Measurements from ENCODE around the gene TSPAN18. TPM values are rescaled to one million over a fixed set of nuclear protein-coding genes. Genes with fewer than 3 reads are reported as not detected.

Gene TSPAN18
- total RNA-seq, 4 donors from 2014 or later = 6.7 to 13.1 (median 7.9) TPM

DNA sequence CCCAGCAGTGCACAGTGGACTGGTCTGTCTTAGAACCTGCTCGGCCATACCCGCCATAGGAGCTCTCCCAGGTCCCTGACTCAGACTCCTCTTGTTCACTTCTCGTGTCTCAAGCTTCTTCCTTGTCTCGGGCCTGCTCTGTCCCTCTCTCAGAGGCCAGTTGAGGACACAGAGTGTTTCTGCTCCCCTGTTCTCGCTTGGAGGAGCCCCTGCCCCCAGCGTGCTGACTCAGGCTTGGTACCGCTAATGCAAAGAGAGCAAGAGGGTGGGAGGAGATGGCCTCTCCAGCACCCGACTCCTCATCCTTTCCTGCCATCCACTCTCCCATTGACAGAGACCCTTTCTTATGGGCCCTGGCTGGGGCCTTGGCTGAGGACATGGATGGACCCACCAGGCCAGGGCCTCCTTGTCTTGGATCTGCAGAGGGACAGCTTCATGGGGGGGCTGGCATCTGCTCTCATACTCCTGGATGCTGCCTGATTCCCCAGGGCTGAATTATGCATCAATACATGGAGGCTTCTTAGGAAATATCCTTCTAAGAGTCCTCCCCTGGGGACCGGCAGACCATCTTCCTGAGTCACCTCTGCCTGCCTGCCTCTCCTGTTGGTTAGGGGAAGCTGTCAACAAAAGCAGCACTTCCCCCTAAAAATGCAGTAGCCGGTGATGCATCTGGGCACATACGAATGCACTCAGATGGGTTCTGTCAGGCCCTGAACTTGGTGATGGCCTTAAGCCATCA is 15.9 kb downstream of the TSPAN18 start:
- H3K27ac ChIP-seq = no peak overlapping the region

DNA sequence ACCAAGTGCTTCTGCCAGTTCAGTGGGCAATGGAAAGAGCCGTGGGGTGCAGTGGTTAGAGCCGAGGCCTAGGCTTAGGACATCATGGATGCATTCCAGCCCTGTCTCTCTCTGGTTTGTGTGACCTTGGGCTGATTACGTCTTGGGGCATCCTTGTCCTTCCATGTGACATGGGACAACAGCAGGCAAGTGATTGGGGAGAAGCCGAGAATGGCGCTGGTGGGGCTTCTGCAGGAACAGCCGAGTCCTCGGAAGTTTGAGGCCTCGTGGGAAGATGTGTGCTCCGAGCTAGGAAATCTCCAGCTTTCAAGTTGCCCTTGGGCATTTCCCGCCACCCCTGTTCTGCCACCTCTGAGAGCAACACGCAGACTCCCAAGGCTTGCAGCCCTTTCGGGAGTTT is 16.6 kb downstream of the TSPAN18 start:
- Histone ChIP-seq H3K4me1 (peaks cover 0 to 52% (median 0%) of the 10 kb centered on the region in 4 donors), H3K27me3 (no peaks in the 10 kb centered on the region), H3K36me3 (no peaks in the 10 kb centered on the region), H3K4me3 (no peak overlapping the region), H3K27ac (no peak overlapping the region), H3K9me3 (no peaks in the 10 kb centered on the region)
- DNase-seq (ENCODE audit: low spot score in 2 of 2) = no peak
- WGBS, 2 donors = 83 to 85% methylated on average over 11 to 12 of the region's 12 CpGs
- TF ChIP-seq POLR2A (IDR thresholded peaks at IDR 0.05) (no peak), CTCF (IDR thresholded peaks at IDR 0.05) (no peak), EP300 (IDR thresholded peaks at IDR 0.05) (no peak)

More for the DNA sequence above, 15.9 kb downstream of the TSPAN18 start:
- H3K36me3 ChIP-seq = no peaks in the 10 kb centered on the region
- no peak overlapping the region for H3K4me3 ChIP-seq
- no peak for TF ChIP-seq POLR2A (IDR thresholded peaks at IDR 0.05)
- TF ChIP-seq CTCF (IDR thresholded peaks at IDR 0.05) = no peak
- TF ChIP-seq EP300 (IDR thresholded peaks at IDR 0.05) = no peak
- DNase-seq (ENCODE audit: low spot score in 2 of 2) = no peak
- no peaks in the 10 kb centered on the region for H3K27me3 ChIP-seq
- H3K4me1 ChIP-seq = peaks cover 0 to 49% (median 0%) of the 10 kb centered on the region in 4 donors
- H3K9me3 ChIP-seq = no peaks in the 10 kb centered on the region
- 85 to 90% methylated on average over 11 of the region's 11 CpGs for WGBS, 2 donors

DNA sequence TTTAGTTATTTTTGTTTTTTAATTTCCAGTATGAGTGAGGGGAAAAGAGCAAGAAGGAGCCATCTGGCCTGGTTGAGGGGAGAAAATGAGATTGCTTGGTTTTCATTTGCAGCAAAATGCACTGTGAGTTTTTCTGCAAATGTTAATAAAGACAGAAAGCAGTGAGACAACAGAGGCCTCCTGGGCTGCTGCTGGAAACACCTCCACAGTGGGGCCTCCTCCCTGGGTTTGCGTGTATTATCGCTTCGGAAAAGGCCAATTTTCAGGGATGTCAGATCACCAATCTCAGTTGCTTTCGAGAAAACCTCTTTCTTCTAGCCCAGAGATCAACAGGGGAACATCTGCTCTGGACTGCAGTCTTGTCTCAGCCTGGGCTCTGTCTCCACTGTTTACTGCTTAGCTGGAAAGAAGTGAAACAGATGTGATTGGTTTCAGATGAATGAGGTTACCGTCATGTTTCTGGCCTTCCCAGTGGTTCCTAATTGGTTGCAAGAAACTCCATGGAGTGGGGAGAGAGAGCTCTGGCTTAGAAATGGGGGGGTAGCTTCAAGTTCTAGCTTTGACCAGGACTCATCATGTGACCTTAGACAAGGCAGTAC is 17.3 kb downstream of the TSPAN18 start:
- H3K36me3 ChIP-seq = no peaks in the 10 kb centered on the region
- peaks cover 0 to 52% (median 0%) of the 10 kb centered on the region in 4 donors for H3K4me1 ChIP-seq
- WGBS, 2 donors = 64 to 76% methylated on average over 5 of the region's 5 CpGs
- no peak overlapping the region for H3K27ac ChIP-seq
- no peak for TF ChIP-seq CTCF (IDR thresholded peaks at IDR 0.05)
- no peak for TF ChIP-seq POLR2A (IDR thresholded peaks at IDR 0.05)
- TF ChIP-seq EP300 (IDR thresholded peaks at IDR 0.05) = no peak
- DNase-seq (ENCODE audit: low spot score in 2 of 2) = no peak
- H3K27me3 ChIP-seq = no peaks in the 10 kb centered on the region
- no peak overlapping the region for H3K4me3 ChIP-seq
- no peaks in the 10 kb centered on the region for H3K9me3 ChIP-seq

- H3K4me3 ChIP-seq = no peak overlapping the region
- H3K27me3 ChIP-seq = no peaks in the 10 kb centered on the region
- H3K4me1 ChIP-seq = peaks cover 0 to 45% (median 0%) of the 10 kb centered on the region in 4 donors
- no peaks in the 10 kb centered on the region for H3K9me3 ChIP-seq
- no peaks in the 10 kb centered on the region for H3K36me3 ChIP-seq
- 74 to 75% methylated on average over 4 to 7 of the region's 7 CpGs for WGBS, 2 donors
- no peak for DNase-seq (ENCODE audit: low spot score in 2 of 2)
- no peak overlapping the region for H3K27ac ChIP-seq
- no peak for TF ChIP-seq CTCF (IDR thresholded peaks at IDR 0.05)
- TF ChIP-seq EP300 (IDR thresholded peaks at IDR 0.05) = no peak
- no peak for TF ChIP-seq POLR2A (IDR thresholded peaks at IDR 0.05)
Measured at GRCh38 chr11:44746894-44747293, 20.1 kb downstream of the TSPAN18 start.

GRCh38 chr11:44747316-44747715 is 20.6 kb downstream of the TSPAN18 start:
- DNase-seq (ENCODE audit: low spot score in 2 of 2) = no peak
- H3K4me1 ChIP-seq = peaks cover 0 to 47% (median 0%) of the 10 kb centered on the region in 4 donors

More at GRCh38 chr11:44747316-44747715, 20.6 kb downstream of the TSPAN18 start:
- Histone ChIP-seq H3K4me3 (no peak overlapping the region), H3K36me3 (no peaks in the 10 kb centered on the region), H3K27ac (no peak overlapping the region), H3K27me3 (no peaks in the 10 kb centered on the region), H3K9me3 (no peaks in the 10 kb centered on the region)
- WGBS, 2 donors = 51 to 54% methylated on average over 7 of the region's 7 CpGs
- TF ChIP-seq POLR2A (IDR thresholded peaks at IDR 0.05) (no peak), EP300 (IDR thresholded peaks at IDR 0.05) (no peak), CTCF (IDR thresholded peaks at IDR 0.05) (no peak)

Measured in tibial nerve (tissue), 4 donors.